Tibial artery (tissue), 4 donors: Measurements from ENCODE around the gene SLC22A3.
A peak's percentile ranks its signal among the peaks of the same experiment; 100 is the strongest.

Experiments
- DNase-seq, 2 donors: peaks; one replicate each; pipeline ENCODE4 v3.0.0-alpha.2; 2019
- H3K27ac ChIP-seq, 2 donors: fragments of 200-600 bp; sonication (generic) in 1 of 2; 1 replicate in 1 of 2; 2 replicates in 1 of 2; pipeline ENCODE4 v1.5.1; 2018 to 2019; ENCODE audit warnings: mild to moderate bottlenecking in 1 of 2
- H3K27me3 ChIP-seq, 2 donors: fragments of 200-600 bp; sonication (generic) in 1 of 2; one replicate each; pipeline versions ENCODE4 v1.5.1 to v1.6.0; 2016 to 2019
- H3K36me3 ChIP-seq, 3 donors: fragments of 200-600 bp; sonication (generic) in 2 of 3; one replicate each; pipeline ENCODE4 v1.5.1; 2016 to 2019; ENCODE audit warnings: mild to moderate bottlenecking in 2 of 3
- H3K4me1 ChIP-seq, 4 donors: fragments of 200-600 bp; sonication (generic) in 2 of 4; 1 replicate in 3 of 4; 2 replicates in 1 of 4; pipeline ENCODE4 v1.5.1; 2016 to 2019
- H3K4me3 ChIP-seq, 2 donors: fragments of 200-600 bp; sonication (generic) in 1 of 2; 1 replicate in 1 of 2; 2 replicates in 1 of 2; pipeline ENCODE4 v1.5.1; 2018 to 2019; ENCODE audit warnings: mild to moderate bottlenecking in 2 of 2
- H3K9me3 ChIP-seq, 3 donors: fragments of 200-600 bp; sonication (generic) in 1 of 3; one replicate each; pipeline ENCODE4 v1.5.1; 2016 to 2019
- CTCF ChIP-seq, 2 experiments: fragments of 200-600 bp in 1 of 2; fragments of 450-650 bp in 1 of 2; IDR thresholded peaks; one replicate each; pipeline ENCODE4 v1.5.1; 2017 to 2019; ENCODE audit warnings: antibody characterized with exemption in 2 of 2, mild to moderate bottlenecking in 1 of 2, moderate library complexity in 1 of 2
- intact Hi-C: fragments of 100-400 bp; cut with DNase I; formaldehyde crosslinking; loops from one replicate; pipeline ENCODE4 v1.15.0; 2023; ENCODE audit warnings: low total_unique reads

The SLC22A3 gene

DNA sequence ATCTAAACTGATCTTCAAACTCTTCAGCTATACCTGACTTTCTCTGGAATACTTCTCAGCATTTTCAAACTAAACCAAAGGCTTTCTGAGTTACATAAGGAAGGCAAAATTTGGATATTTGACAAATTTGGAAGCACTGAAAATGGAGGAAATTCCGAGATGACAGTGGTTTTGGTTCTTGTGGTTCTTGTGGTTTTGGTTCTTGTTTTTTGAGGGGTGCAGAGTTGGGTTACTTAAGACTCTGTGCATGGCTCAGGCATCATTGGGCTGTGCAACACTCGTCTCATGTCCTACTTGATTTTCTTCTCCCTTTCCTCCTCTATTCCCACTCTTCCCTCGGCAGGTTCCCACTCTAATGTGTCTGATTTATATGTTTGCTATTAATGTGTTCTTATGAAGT, 78.0 kb downstream of the SLC22A3 start:
- intact Hi-C loops = no loop called here
- H3K36me3 ChIP-seq = no peaks in the 10 kb centered on the region
- no peak overlapping the region for H3K27ac ChIP-seq
- no peak overlapping the region for H3K4me3 ChIP-seq
- peaks cover 0 to 60% (median 28%) of the 10 kb centered on the region in 4 donors for H3K4me1 ChIP-seq
- DNase-seq = no peak
- no peak for TF ChIP-seq CTCF (IDR thresholded peaks at IDR 0.05)
- H3K27me3 ChIP-seq = no peaks in the 10 kb centered on the region
- H3K9me3 ChIP-seq = no peaks in the 10 kb centered on the region

DNA sequence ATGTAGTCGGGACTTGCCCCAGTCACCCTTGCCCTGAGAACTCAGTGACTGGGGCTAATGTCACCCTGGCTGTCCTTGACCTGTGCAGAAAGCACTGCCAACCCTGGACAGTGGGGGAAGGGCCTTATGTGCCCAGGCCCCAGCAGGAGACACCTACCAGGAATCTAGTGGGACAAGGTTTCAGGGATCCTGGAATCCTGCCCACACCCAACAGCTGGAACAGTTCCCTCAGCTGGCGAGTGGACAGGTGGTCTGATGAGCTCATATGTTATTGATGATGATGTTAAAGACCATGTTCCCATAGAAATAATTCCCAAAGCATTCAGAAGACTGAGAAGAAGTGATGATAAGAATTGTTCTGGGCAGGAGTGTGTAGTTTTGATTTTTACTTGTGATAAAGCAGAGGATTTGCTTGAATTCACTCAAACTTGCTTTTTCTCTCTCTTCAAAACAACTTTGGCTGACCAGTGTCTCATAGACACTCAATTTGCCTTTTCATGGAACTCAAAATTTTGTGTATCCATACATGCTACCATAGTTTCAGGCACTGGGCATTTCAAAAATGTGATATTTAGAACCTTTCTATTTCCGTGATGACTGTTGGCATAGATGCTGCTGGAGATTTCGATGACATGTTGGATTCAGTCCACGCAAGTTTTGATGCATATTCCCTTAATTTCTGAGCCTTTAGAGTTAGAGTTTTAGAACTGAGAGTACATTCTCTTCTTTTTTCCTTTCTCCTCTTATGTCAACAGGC, 79.3 kb downstream of the SLC22A3 start:
- TF ChIP-seq CTCF (IDR thresholded peaks at IDR 0.05) = no peak
- H3K9me3 ChIP-seq = no peaks in the 10 kb centered on the region
- H3K36me3 ChIP-seq = no peaks in the 10 kb centered on the region
- DNase-seq = no peak
- peaks cover 0 to 59% (median 35%) of the 10 kb centered on the region in 4 donors for H3K4me1 ChIP-seq
- H3K27me3 ChIP-seq = no peaks in the 10 kb centered on the region
- H3K4me3 ChIP-seq = no peak overlapping the region
- H3K27ac ChIP-seq = peak overlapping the region; percentile 66 to 67
- intact Hi-C loops = no loop called here

DNA sequence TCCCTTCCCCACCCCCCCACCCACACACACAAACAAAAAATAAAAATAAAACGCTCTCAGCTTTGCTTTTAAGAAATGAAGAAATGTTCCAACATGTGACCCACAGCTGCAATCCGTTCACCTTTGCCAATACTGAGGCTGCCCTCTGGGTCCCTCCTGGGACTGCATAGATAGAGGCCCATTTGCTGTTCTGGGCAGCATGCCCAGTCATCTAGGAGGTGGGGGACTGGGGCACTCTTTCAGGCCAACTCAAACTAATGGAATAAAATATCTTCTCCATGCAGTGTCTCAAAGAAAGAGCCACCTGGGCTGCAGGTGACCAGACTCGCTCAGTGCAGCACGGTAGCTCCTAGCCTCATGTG, 79.9 kb downstream of the SLC22A3 start:
- DNase-seq = peak; percentile 49 to 84

DNA sequence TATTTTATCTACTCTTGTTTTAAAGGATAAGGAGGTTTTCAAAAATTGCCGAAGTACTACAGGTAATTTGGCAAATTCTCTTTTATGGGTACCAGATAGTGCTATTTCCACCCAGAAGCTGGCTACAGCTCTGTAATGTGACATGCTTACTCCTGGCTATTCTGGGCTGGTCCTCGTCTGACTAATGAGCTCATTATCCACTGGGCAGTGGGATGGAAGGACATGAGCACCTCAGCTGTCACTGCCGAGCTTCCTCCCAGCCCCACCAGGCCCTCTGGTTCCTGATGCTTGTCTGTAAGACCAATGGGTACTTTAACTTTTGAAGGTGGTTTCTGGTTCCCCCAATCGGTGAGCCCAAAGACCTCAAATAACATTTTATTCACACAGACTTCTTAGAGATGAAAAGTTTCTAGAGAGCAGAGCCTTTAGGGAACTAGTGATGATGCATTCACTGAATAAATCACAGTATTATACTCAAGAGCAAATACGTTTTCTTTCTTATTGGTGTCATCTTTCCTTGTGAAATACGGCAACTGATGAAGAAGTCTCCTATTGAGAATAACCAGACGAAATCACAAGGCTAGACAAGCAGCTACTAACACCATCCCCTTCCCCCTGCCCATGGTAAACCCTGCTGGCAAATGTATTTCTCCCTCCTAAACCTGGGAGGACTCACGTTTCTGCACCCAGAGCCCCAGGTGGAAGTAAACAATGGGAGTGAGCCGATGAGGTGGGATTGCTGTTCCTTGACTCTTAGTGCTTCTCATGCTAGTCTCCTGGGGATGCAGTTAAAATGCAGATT, 80.8 kb downstream of the SLC22A3 start:
- DNase-seq = no peak
- H3K27ac ChIP-seq = peak overlapping the region; percentile 66 to 67
- peaks cover 0 to 59% (median 35%) of the 10 kb centered on the region in 4 donors for H3K4me1 ChIP-seq
- no peaks in the 10 kb centered on the region for H3K36me3 ChIP-seq
- H3K9me3 ChIP-seq = no peaks in the 10 kb centered on the region
- no peaks in the 10 kb centered on the region for H3K27me3 ChIP-seq
- intact Hi-C loops = no loop called here
- TF ChIP-seq CTCF (IDR thresholded peaks at IDR 0.05) = no peak
- no peak overlapping the region for H3K4me3 ChIP-seq

More for the DNA sequence above, 79.9 kb downstream of the SLC22A3 start:
- no peaks in the 10 kb centered on the region for H3K27me3 ChIP-seq
- TF ChIP-seq CTCF (IDR thresholded peaks at IDR 0.05) = no peak
- no peak overlapping the region for H3K4me3 ChIP-seq
- no peaks in the 10 kb centered on the region for H3K9me3 ChIP-seq
- H3K27ac ChIP-seq = peak overlapping the region; percentile 66 to 67
- no peaks in the 10 kb centered on the region for H3K36me3 ChIP-seq
- peaks cover 0 to 59% (median 35%) of the 10 kb centered on the region in 4 donors for H3K4me1 ChIP-seq
- intact Hi-C loops = no loop called here

DNA sequence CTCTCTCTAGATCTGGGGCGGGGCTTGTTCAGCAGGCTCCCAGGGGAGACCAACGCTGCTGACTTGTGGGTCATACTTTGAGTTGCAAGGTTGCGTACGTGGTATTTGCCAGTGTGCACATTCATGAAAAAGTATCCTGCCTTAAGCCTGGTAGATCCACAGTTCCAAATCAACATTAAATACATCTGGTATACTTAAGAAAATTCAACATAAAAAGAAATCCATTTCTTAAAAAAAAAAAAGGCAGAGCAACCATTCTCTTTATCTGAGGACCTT, 81.4 kb downstream of the SLC22A3 start:
- TF ChIP-seq CTCF (IDR thresholded peaks at IDR 0.05) = no peak
- no peak overlapping the region for H3K4me3 ChIP-seq
- peaks cover 0 to 59% (median 35%) of the 10 kb centered on the region in 4 donors for H3K4me1 ChIP-seq
- peak overlapping the region; percentile 66 to 67 for H3K27ac ChIP-seq
- no peak for DNase-seq
- no peaks in the 10 kb centered on the region for H3K9me3 ChIP-seq
- H3K27me3 ChIP-seq = no peaks in the 10 kb centered on the region
- H3K36me3 ChIP-seq = no peaks in the 10 kb centered on the region
- intact Hi-C loops = no loop called here
